Gastroesophageal sphincter (tissue), 4 donors: ENCODE data around the gene KCNN1. TPM values are rescaled to one million over a fixed set of nuclear protein-coding genes. Genes with fewer than 3 reads are reported as not detected.

Experiments used
- ATAC-seq: fragments of 150-250 bp; one replicate; pipeline ENCODE4 v1.9.1; 2016; ENCODE audit warnings: mild to moderate bottlenecking, moderate library complexity
- H3K27ac ChIP-seq, 4 donors: fragments of 200-600 bp; sonication (generic) in 3 of 4; 1 replicate in 3 of 4; 2 replicates in 1 of 4; pipeline ENCODE4 v1.5.1; 2016 to 2019
- H3K27me3 ChIP-seq: fragments of 200-600 bp; sonication (generic); one replicate; pipeline ENCODE4 v1.5.1; 2019
- H3K36me3 ChIP-seq, 2 donors: fragments of 200-600 bp; sonication (generic); one replicate each; pipeline ENCODE4 v1.5.1; 2019; ENCODE audit warnings: control low read depth in 1 of 2
- H3K4me1 ChIP-seq, 3 donors: fragments of 200-600 bp; sonication (generic); 1 replicate in 2 of 3; 2 replicates in 1 of 3; pipeline ENCODE4 v1.5.1; 2016 to 2019; ENCODE audit warnings: control low read depth in 2 of 3
- H3K4me3 ChIP-seq, 2 donors: fragments of 200-600 bp; sonication (generic); one replicate each; pipeline ENCODE4 v1.5.1; 2019; ENCODE audit warnings: mild to moderate bottlenecking in 1 of 2, moderate library complexity in 1 of 2
- H3K9me3 ChIP-seq, 3 donors: fragments of 200-600 bp; sonication (generic); one replicate each; pipeline ENCODE4 v1.5.1; 2017 to 2019; ENCODE audit warnings: control low read depth in 2 of 3
- CTCF ChIP-seq, 4 experiments: fragments of 200-600 bp in 2 of 4; fragments of 450-650 bp in 2 of 4; sonication (generic) in 1 of 4; IDR thresholded peaks; one replicate each; pipeline ENCODE4 v1.5.1; 2017 to 2019; ENCODE audit warnings: antibody characterized with exemption in 4 of 4, mild to moderate bottlenecking in 2 of 4, moderate library complexity in 2 of 4
- EP300 ChIP-seq: sonication (generic); formaldehyde crosslinking; IDR thresholded peaks from one replicate; pipeline ENCODE4 v1.6.1; 2017; ENCODE audit warnings: antibody characterized with exemption, mild to moderate bottlenecking
- POLR2A ChIP-seq, 2 donors: fragments of 450-650 bp; IDR thresholded peaks; one replicate each; pipeline ENCODE4 v1.6.1; 2017; ENCODE audit warnings: antibody characterized with exemption in 2 of 2, mild to moderate bottlenecking in 2 of 2, moderate library complexity in 1 of 2
- POLR2AphosphoS5 ChIP-seq: sonication (generic); formaldehyde crosslinking; IDR thresholded peaks from one replicate; pipeline ENCODE4 v1.6.1; 2017; ENCODE audit warnings: antibody characterized with exemption
- WGBS, 2 donors: methylation state at CpG; one replicate each; pipeline ENCODE4 v1.1.5; 2018; ENCODE audit warnings: low coverage in 1 of 2; 5-methylcytosine and 5-hydroxymethylcytosine counted together
- total RNA-seq, 4 donors: library from RNA; depleted of rRNA; stranded (reverse); fragments of >200 nt; gene quantifications; one replicate each; pipeline ENCODE4 v1.1.0, GENCODE V29; 2016

KCNN1 gene
- total RNA-seq, 4 donors from 2014 or later: 0.20 to 0.89 TPM; not detected in 2

GRCh38 chr19:18041054-18041453 is 74.1 kb downstream of the KCNN1 start:
- no peak for TF ChIP-seq EP300
- no peak for TF ChIP-seq POLR2AphosphoS5
- TF ChIP-seq CTCF (IDR thresholded peaks at IDR 0.05): no peak
- no peak for TF ChIP-seq POLR2A (IDR thresholded peaks at IDR 0.05)
- no peaks in the 10 kb centered on the region for H3K36me3 ChIP-seq
- peaks cover 0 to 19% (median 6%) of the 10 kb centered on the region in 3 donors for H3K4me1 ChIP-seq
- no peak for ATAC-seq
- no peak overlapping the region for H3K4me3 ChIP-seq
- peaks cover 0 to 11% (median 0%) of the 10 kb centered on the region in 3 donors for H3K9me3 ChIP-seq
- H3K27ac ChIP-seq: no peak overlapping the region
- no peaks in the 10 kb centered on the region for H3K27me3 ChIP-seq
- WGBS, 2 donors: 89 to 100% methylated on average over 1 to 2 of the region's 2 CpGs

GRCh38 chr19:18043676-18044075 is 76.8 kb downstream of the KCNN1 start:
- no peak for ATAC-seq
- no peak for TF ChIP-seq CTCF (IDR thresholded peaks at IDR 0.05)

GRCh38 chr19:18044825-18045304 is 78.0 kb downstream of the KCNN1 start:
- Histone ChIP-seq H3K9me3 (peaks cover 0 to 11% (median 0%) of the 10 kb centered on the region in 3 donors), H3K4me1 (peaks cover 0 to 41% (median 9%) of the 10 kb centered on the region in 3 donors), H3K4me3 (peak overlapping the region; percentile 28 to 49), H3K36me3 (no peaks in the 10 kb centered on the region), H3K27me3 (no peaks in the 10 kb centered on the region), H3K27ac (peak overlapping the region in 3 of 4 donors; percentile 58 to 78 (median 74))
- WGBS, 2 donors: no CpG with 5 or more reads among the region's 12 CpGs
- peak; percentile 17 for ATAC-seq
- TF ChIP-seq EP300 (no peak), POLR2AphosphoS5 (no peak), POLR2A (IDR thresholded peaks at IDR 0.05) (no peak), CTCF (IDR thresholded peaks at IDR 0.05) (no peak)

More at GRCh38 chr19:18043676-18044075, 76.8 kb downstream of the KCNN1 start:
- no peak overlapping the region for H3K27ac ChIP-seq
- no peak overlapping the region for H3K4me3 ChIP-seq
- no peaks in the 10 kb centered on the region for H3K36me3 ChIP-seq
- no peaks in the 10 kb centered on the region for H3K27me3 ChIP-seq
- peaks cover 0 to 29% (median 6%) of the 10 kb centered on the region in 3 donors for H3K4me1 ChIP-seq
- peaks cover 0 to 11% (median 0%) of the 10 kb centered on the region in 3 donors for H3K9me3 ChIP-seq
- WGBS, 2 donors: 81 to 100% methylated on average over 2 of the region's 3 CpGs

GRCh38 chr19:18045307-18046050 is 78.6 kb downstream of the KCNN1 start:
- Histone ChIP-seq H3K27ac (peak overlapping the region in 3 of 4 donors; percentile 58 to 78 (median 74)), H3K4me1 (peaks cover 0 to 47% (median 9%) of the 10 kb centered on the region in 3 donors)
- WGBS, 2 donors: 71 to 92% methylated on average over 6 of the region's 7 CpGs

More at GRCh38 chr19:18045307-18046050, 78.6 kb downstream of the KCNN1 start:
- H3K4me3 ChIP-seq: peak overlapping the region; percentile 28 to 49
- no peaks in the 10 kb centered on the region for H3K36me3 ChIP-seq
- no peaks in the 10 kb centered on the region for H3K27me3 ChIP-seq
- H3K9me3 ChIP-seq: peaks cover 0 to 9% (median 0%) of the 10 kb centered on the region in 3 donors
- ATAC-seq: no peak
- TF ChIP-seq CTCF (IDR thresholded peaks at IDR 0.05) (no peak), POLR2AphosphoS5 (no peak)
